ENCODE data around the gene SSTR4.

The SSTR4 gene

DNA sequence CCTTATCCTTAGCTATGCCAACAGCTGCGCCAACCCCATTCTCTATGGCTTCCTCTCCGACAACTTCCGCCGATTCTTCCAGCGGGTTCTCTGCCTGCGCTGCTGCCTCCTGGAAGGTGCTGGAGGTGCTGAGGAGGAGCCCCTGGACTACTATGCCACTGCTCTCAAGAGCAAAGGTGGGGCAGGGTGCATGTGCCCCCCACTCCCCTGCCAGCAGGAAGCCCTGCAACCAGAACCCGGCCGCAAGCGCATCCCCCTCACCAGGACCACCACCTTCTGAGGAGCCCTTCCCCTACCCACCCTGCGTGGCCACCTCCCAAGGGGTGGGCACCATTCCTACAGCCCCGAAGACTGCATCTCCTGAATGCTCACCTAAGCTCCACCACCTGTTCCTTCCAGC lies 1.3 kb downstream of the SSTR4 start:
- in situ Hi-C loops (cut with MboI; ENCODE audit: low sequenced_read_pairs), result loop anchor here (25.0 kb wide), 1 partner anchor 699 kb away; no protein-coding TSS in a partner anchor

DNA sequence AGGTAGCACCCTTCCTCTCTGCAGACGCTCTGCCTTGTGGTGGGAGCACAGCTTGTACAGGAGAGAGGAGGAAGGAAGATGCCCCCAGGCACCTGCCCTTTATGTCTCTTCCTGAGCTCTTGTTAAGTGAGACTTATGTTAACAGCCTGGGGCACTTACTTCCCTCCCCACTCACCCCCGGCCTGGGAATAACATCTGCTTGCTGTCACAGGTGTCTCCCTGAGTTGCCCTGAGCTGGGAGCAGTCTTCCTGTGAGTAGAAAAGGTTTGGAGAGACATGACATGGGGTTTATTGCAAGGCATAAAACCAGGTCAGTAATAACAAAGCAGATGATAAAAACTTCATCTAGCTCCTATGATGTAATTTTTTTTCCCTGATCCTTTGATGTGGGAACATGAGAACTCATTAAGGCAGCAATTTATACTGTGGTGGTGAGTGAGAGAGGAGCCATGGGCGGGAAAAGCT lies 1.9 kb downstream of the SSTR4 start:
- in situ Hi-C loops (cut with MboI; ENCODE audit: low sequenced_read_pairs), result loop anchor here (25.0 kb wide), 1 partner anchor 700 kb away; no protein-coding TSS in a partner anchor

DNA sequence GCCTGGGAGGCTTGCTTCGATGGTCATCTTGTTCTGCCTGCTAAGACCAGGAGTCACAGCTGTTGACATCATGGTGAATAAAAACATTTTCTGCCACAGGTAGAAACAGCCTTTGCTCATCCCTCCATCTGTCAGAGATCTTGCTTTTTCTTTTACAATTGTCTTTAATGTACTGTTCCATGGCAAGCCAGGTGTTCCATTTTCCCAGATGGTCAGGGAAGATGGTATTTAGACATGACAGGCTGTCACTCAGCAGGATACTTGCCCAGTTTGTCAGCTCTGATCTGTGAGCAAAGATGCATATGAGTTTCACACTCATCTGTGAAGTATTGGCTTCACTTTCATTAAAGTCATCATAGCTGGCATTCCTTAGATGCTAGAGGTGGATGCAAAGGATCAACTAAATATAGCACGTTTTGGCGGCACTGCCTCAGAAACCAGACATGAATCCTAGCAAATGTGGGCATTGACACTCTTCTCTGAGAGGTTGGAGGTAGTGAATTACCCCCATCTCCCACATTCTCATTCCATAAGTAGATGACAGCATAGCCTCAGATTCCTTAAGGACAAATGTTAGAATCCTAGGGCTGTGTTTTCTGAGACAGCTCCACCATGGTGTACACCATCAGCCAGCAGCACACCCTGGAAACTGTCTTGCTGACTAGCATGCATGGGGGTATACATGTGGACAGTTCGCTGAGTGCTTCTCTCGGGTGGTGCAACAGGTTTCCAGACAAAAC lies 4.2 kb downstream of the SSTR4 start:
- in situ Hi-C loops (cut with MboI; ENCODE audit: low sequenced_read_pairs), result loop anchor here (25.0 kb wide), 1 partner anchor 702 kb away; no protein-coding TSS in a partner anchor

DNA sequence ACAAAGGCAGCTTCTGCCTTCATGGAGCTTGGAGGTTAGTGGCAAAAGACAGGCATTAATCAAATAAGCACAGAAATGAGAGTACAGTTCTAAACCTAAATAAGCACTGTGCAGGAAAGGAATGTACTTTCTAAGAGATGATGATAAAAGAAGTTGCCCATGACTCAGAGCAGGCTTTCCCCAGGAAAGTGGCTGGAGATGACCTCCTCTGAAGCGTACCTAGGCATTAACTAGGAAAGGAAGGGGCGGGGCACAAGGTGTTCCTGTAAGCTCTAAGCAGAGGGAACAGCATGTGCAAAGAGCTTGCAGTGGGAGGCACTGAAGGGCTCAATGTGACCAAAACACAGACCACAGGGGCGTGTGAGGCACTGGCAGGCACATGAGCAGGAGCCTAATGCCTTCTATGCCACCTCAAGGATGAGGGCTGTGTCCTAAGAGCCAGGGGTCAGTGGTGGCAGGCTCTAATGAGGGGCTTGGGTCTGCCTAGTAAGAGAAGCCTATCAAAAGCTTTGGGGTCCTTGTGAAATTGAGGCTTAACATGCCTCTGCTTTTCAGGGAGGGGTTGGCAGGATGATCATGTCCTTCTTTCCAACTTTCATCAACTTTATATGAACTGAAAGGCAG lies 4.9 kb downstream of the SSTR4 start:
- in situ Hi-C loops (cut with MboI; ENCODE audit: low sequenced_read_pairs), result loop anchor here (25.0 kb wide), 1 partner anchor 703 kb away; no protein-coding TSS in a partner anchor

DNA sequence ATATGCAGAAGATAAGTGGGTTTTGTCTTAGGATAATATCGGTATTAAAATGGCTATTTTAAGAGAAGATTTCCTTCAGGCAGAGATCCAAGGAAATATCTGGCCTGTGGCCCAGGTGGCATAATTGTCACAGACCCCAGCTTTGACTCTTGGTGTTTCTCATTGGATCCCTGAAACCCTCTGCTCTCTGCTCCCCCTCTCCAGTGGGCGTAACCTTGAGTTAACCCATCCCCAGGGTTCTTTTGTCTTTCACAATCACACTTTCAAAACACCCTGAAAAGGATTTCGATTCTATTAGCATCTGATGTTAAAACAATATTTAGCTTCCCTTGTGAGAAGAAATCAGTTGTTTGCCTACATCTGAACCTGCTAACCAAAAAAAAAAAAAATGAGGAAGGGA lies 7.2 kb downstream of the SSTR4 start:
- in situ Hi-C loops (cut with MboI; ENCODE audit: low sequenced_read_pairs), result loop anchor here (25.0 kb wide), 1 partner anchor 705 kb away; no protein-coding TSS in a partner anchor

DNA sequence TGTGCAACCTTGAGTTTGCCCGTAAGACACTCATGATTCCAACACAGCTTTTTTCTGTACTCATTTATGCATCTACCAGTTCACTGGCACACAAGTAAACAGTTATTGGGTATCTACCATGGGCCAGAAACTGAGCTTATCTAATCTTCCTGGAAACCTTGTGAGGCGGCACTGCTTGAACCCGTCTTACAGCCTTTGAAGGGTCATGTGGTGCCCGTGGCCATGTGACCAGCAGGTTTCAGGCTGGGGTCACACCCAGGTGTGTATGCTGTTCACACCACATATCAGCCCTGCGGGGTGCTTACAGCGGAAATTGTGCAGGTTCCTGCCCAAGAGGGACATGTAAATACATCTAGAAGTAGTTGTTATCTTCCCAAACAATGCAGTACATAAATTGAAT lies 8.3 kb downstream of the SSTR4 start:
- in situ Hi-C loops (cut with MboI; ENCODE audit: low sequenced_read_pairs), result loop anchor here (25.0 kb wide), 1 partner anchor 706 kb away; no protein-coding TSS in a partner anchor

DNA sequence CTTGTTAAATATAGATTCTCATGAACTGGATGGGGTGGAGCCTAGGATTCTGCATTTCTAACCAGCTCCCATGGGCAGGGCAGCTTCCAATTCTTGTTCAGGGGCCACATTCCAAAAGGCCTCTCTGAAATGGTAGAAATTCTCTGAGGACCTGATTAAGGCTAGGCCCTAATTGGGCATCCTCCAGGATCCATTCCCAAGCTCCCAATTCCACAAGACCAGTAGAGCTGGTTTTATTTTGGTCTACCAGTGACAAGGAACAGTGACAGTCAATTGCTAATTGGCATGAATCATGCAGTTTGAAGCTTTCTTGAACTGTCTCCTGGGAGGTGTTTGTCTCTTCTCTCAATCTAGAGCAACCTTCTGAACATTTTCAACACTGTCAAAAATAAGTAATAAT lies 11.3 kb downstream of the SSTR4 start:
- in situ Hi-C loops (cut with MboI; ENCODE audit: low sequenced_read_pairs), result loop anchor here (25.0 kb wide), 1 partner anchor 709 kb away; no protein-coding TSS in a partner anchor

DNA sequence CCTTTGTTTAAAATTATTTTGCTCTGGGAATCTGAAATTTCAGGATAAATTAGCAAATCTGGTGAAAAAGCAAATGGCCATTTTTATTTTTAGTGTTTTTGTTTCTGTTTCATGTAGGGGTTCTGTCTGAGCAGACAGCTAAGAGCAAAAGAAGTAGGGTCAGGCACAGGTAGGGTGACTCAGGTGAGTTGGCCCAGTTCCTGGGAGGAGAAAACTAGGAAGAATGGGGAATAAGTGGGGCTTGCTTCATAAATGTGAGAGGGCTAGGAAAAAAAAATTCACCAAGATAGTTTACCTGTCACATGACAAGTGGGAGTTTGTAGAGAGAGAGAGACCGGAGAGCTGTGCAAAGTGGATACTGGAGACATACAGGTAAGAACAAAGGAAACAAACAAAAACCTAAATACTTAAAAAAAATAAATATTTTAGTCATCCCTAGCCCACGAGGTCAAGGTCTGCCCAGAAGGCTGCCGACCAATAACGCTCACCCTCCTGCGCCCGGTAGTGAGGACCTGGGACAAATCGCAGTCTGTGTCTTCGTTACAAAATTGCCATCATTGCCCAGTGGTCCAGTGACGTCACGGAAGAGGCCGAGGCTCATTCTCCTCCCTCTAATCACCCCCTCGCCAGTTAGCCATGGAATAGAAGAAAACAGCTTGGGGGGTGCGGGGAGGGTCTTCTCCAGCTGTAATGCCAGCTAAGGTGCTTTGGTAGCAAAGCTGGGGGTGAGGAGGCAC lies 12.1 kb downstream of the SSTR4 start:
- in situ Hi-C loops (cut with MboI; ENCODE audit: low sequenced_read_pairs), result loop anchor here (25.0 kb wide), 1 partner anchor 710 kb away; no protein-coding TSS in a partner anchor

DNA sequence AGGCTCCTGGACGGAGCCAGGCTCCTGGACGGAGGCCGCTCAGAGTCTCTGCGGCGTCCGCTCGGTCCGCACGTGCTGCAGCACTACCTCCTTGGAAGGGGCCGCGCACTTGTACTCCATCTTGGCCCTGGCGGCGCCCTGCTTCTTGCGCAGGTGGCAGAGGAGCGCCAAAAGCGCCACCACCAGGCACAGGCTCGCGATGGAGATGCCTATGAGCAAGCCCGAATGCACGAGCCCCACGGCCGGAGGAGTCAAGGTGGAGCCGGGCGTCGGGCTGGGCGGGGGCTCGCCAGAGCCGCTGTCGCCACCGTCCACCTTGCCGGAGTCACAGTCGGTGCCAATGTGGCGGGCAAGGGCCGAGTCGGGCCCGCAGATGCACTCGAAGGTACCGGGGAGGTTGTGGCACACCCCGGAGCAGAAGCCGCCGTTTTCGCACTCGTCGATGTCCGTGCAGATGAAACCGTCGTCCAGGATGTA lies 12.7 kb downstream of the SSTR4 start:
- in situ Hi-C loops (cut with MboI; ENCODE audit: low sequenced_read_pairs), result loop anchor here (25.0 kb wide), 1 partner anchor 710 kb away; no protein-coding TSS in a partner anchor

DNA sequence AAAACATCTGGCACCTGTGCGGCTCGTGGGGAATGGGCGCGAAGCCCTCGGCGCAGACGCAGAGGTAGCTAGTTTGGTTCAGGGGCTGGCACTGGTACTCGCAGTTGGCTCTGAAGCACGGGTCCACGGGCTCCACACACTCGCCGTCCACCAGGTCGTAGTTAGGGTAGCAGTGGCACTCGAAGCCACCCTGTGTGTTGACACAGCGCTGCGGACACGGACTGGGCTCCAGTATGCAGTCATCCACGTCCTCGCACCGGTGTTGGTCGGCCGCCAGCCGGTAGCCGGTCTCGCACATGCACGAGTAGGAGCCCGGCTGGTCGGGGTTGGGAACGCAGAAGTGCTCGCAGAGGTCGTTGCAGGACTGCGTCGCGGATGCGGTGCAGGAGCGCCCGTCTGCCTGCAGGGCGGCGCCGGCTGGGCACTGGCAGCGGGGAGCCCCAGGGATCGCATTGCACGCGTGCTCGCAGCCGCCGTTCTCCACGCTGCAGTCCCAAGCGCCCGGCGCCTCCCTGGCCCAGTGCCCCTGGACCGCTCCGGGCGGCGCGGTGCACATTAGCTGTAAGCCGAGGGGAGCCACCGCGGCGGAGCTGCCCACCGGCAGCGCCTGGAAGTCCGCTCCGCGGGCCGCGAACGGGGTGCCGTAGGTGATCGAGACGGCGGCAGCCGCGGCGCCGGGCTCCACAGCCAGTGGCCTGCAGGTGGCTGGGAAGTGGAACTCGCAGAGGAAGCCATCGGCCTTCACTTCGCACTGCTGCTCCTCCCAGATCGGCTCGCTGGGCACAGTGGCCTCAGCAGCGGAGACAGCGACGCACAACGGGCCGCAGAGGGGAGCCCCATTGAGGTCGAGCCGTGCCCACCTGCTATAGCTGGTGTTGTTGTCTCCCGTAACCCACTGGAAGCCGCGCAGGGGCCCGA lies 13.4 kb downstream of the SSTR4 start:
- in situ Hi-C loops (cut with MboI; ENCODE audit: low sequenced_read_pairs), result loop anchor here (25.0 kb wide), 1 partner anchor 711 kb away; no protein-coding TSS in a partner anchor

DNA sequence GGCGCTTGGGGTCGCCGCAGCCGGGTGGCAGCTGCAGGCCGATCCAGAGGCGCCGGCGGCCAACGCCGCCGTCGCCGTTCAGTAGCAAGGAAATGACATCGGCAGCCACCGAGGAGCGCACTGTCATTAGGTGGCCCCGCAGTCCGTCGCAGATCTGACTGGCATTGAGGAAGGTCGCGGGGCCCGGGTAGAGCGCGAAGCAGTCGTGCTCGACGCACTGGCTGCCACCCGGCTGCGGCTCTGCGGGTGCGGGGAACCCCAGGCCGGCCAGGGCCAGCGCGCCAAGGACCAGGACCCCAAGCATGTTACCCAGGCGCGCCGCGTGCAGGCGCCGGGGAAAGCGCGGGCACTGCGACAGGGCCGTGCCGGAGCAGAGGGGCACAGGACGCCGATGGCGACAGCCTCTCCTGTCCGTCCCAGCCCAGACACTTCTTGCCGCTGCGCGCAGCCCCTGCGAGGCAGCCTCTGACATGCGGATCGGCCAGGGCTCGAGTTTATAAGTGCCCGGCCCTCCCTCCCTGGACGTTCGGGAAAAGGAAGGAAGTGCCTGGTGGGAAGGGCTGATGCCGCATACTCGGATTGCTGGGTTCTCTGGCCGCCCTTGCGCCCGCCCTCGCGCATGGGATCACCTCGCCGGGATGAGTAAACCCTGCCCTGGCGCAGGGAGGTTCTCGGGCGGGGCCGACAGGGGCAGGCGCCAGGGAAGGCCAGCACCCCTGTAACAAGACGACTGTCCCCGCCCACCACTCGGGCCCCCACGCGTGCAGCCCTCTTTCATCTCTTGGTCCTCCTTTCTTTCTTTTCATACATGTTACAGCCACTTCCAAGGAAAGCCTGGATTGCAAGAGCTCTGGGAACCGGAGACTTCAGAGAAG lies 14.3 kb downstream of the SSTR4 start, which contains the start of gene THBD:
THBD (minus strand) TSS at position 472 of the 875 bp plus-strand sequence; CDS start at position 304, 168 bp downstream.
- in situ Hi-C loops (cut with MboI; ENCODE audit: low sequenced_read_pairs), result loop anchor here (5.0 to 25.0 kb wide), 3 partner anchors 98 to 712 kb away; no protein-coding TSS in a partner anchor

DNA sequence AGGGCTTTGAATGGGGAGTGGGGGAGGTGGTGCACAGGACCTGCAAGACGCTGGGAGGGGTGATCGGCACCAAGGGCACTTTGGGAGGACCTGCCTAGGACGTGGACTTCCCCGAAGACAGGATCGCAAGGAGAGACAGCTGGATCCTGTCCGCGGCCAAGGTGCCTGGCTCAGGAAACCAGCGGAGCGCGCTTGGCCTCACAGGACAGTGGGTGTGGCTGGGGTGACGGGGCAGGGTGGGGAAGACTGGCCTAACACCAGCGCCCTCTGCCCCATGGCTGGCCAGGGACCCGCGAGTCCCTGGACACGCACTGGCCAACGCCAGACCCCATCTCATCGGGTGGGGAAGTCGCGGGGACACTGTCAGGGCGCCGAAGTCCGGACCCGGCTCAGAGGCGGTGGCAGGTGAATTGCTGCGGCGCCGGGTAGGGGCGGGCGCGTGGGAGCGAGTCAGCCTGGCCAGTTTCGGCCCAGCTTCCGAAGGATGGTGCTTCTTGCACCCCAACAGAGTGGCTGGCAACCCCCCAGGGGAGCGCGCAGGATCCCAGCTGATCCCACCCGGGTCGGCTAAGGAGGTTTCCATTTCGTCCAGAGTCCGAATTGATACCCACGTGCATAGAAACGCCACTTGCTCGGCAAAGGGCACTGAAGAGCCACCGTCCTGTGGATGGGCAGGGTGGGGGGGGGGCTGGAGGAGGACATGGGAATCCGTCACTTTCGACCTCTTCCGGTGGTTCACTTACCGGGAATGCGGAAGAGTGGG lies 15.1 kb downstream of the SSTR4 start:
- in situ Hi-C loops (cut with MboI; ENCODE audit: low sequenced_read_pairs), result loop anchor here (5.0 to 10.0 kb wide), 2 partner anchors 97 to 285 kb away; no protein-coding TSS in a partner anchor

DNA sequence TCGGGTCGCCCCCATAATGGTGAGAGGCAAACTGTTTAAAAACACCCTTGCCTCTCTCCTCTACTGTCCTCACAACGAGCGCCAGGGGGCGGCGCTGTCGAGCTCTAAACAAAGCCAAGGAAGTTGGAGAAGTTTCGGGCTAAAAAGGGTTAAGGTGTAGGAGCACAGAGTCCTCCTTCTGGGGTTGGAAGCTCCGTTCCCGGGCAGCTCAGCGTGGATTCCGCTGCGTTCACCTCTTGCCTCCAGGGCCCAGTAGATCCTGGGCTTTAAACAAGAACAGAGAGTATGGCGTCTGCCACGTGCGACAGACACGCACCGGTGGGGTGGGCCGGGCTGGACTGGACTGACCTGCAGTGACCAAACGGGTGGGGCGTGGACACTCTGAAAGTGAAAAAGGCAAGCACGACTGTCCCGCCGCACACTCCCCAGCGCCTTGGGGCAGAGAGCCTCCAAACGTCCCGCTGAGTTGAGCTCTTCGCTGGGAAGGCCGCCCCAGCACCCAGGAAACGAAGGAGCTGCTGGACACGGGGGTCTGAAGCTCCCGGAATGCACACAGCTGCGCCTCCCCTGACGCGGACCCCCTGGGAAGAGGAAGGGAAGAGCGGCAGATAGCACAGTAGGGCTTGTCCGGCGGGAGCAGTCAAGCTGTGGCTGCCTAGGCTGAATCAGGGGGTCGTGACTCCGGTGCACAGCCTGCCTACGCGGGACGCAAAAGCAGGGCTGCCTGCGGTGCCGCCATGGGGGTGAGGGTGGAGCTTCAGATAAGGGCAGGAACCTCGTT lies 15.9 kb downstream of the SSTR4 start:
- in situ Hi-C loops (cut with MboI; ENCODE audit: low sequenced_read_pairs), result loop anchor here (5.0 to 10.0 kb wide), 2 partner anchors 96 to 284 kb away; no protein-coding TSS in a partner anchor

DNA sequence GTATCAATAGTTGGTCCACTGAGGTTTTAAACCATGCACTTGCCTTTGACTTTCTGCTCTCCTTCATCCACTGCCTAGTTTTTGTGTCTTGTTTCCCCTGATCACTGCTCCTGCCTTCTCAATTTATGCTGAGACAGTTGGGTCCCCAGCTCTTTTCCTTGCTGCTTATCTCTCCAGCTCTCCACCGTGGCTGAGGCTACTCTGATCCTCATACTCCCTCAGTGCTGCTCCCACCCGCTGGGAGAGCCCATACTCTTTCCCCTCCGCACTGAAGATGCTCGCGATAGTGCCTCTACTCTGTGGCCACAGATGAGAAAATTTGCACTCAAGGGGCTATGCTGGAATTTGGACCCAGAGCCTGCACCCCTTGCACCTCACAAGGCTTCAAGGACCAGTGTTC lies 17.8 kb downstream of the SSTR4 start:
- in situ Hi-C loops (cut with MboI; ENCODE audit: low sequenced_read_pairs), result loop anchor here (5.0 to 10.0 kb wide), 2 partner anchors 94 to 282 kb away; no protein-coding TSS in a partner anchor

DNA sequence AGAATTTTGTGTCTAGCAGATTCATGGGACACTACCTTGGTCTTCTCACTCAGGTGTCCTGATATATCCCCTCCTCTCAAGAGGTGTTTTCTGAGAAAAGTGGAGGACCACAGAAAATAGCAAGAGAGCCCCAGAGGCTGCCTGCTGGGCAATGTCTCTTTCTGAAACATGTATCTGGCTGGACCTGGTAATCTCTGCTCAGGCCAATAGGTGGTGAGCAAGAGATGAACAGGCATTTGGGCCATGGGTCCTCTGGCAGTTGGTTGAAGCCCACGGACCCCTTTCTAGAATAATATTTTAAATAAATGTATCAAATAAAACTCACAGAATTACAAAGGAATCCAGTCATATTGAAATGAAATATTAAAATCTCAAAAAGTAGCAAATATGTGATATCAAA lies 23.1 kb downstream of the SSTR4 start:
- in situ Hi-C loops (cut with MboI; ENCODE audit: low sequenced_read_pairs), result loop anchor here (10.0 kb wide), 1 partner anchor 277 kb away; no protein-coding TSS in a partner anchor

DNA sequence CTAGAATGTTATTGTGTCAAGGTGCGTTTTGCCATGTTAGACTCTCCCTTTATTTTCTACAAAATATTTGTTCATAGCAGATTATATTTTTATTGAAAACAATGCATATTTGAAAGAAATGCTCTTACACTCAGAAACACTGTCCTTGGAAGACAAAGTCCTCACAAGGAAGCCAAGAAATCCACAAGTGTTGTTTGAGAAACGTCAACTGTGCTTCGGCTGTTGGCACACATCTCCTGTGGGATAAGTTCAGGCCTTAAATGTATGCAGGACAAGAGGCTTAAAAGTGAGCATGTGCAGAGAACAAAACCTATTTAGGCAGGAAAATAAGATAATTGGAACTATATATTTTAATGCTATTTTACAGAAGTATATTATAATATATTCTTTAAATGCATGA lies 23.9 kb downstream of the SSTR4 start:
- in situ Hi-C loops (cut with MboI; ENCODE audit: low sequenced_read_pairs), result loop anchor here (10.0 kb wide), 1 partner anchor 276 kb away; no protein-coding TSS in a partner anchor

DNA sequence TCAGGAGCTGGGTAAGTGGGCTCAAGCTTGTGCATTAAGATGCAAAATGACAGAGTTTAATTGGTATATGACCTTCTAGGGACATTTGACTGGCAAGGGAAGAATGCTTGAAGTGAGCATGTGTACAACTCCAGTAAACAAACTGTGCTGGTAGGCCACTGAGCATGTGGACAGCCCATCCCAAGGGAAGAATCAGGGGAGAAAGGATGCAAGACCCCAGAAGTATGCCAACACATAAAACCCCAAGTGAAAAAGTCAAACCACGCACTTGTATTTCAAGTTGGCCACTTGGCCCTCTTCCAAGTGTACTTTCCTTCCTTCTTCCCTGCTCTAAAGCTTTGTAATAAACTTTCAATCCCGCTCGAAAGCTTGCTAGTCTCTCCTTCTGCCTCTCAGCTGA lies 24.7 kb downstream of the SSTR4 start:
- in situ Hi-C loops (cut with MboI; ENCODE audit: low sequenced_read_pairs), result loop anchor here (10.0 kb wide), 1 partner anchor 275 kb away; no protein-coding TSS in a partner anchor
